ENCODE results near the gene C3orf33.

The C3orf33 gene

GRCh38 chr3:155748611-155749365 is 57.3 kb downstream of the C3orf33 start:
- Histone ChIP-seq H3K4me3 (replicated peaks; ENCODE audit: insufficient read depth, low read length) (no peak overlapping the region), H3K27ac (replicated peaks) (no peak overlapping the region), H3K27me3 (ENCODE audit: insufficient read depth, poor library complexity, severe bottlenecking) (peaks cover 4% of the 10 kb centered on the region)
- DNase-seq (ENCODE audit: low read depth in 1 of 2, low spot score in 1 of 2) = no peak
- no peak for TF ChIP-seq CTCF (IDR thresholded peaks at IDR 0.05; ENCODE audit: insufficient read depth, low read length)
- no peak for TF ChIP-seq GABPA (IDR thresholded peaks at IDR 0.05; ENCODE audit: low read depth)
- TF ChIP-seq, protein P1, sequence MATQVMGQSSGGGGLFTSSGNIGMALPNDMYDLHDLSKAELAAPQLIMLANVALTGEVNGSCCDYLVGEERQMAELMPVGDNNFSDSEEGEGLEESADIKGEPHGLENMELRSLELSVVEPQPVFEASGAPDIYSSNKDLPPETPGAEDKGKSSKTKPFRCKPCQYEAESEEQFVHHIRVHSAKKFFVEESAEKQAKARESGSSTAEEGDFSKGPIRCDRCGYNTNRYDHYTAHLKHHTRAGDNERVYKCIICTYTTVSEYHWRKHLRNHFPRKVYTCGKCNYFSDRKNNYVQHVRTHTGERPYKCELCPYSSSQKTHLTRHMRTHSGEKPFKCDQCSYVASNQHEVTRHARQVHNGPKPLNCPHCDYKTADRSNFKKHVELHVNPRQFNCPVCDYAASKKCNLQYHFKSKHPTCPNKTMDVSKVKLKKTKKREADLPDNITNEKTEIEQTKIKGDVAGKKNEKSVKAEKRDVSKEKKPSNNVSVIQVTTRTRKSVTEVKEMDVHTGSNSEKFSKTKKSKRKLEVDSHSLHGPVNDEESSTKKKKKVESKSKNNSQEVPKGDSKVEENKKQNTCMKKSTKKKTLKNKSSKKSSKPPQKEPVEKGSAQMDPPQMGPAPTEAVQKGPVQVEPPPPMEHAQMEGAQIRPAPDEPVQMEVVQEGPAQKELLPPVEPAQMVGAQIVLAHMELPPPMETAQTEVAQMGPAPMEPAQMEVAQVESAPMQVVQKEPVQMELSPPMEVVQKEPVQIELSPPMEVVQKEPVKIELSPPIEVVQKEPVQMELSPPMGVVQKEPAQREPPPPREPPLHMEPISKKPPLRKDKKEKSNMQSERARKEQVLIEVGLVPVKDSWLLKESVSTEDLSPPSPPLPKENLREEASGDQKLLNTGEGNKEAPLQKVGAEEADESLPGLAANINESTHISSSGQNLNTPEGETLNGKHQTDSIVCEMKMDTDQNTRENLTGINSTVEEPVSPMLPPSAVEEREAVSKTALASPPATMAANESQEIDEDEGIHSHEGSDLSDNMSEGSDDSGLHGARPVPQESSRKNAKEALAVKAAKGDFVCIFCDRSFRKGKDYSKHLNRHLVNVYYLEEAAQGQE (IDR thresholded peaks at IDR 0.05; ENCODE audit: insufficient replicate concordance, low read depth) = no peak
- no peak for TF ChIP-seq SPI1 (IDR thresholded peaks at IDR 0.05; ENCODE audit: borderline replicate concordance, low read depth)
- no peak for TF ChIP-seq POLR2AphosphoS5 (IDR thresholded peaks at IDR 0.05; ENCODE audit: low read depth)

DNA sequence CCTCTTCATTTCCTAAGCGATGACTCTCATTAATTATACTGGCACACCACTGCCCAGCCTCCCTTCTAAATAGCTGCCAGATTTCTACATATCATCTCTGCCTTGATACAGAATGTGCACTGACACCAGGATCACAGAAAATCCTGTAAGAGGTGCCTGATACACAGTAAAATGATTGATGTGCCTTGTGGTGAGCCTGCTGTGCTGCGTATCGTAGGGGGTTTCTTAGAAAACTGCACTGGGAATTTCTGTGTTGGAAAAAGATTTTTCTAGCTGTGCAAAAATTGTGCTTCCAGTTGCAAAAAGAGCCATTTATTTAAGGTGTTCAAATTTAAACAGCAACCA is 58.2 kb downstream of the C3orf33 start:
- Histone ChIP-seq H3K27ac (replicated peaks) (no peak overlapping the region), H3K4me3 (replicated peaks; ENCODE audit: insufficient read depth, low read length) (no peak overlapping the region), H3K27me3 (ENCODE audit: insufficient read depth, poor library complexity, severe bottlenecking) (peaks cover 4% of the 10 kb centered on the region)
- TF ChIP-seq, protein P1 (IDR thresholded peaks at IDR 0.05; ENCODE audit: insufficient replicate concordance, low read depth) = no peak
- TF ChIP-seq SPI1 (IDR thresholded peaks at IDR 0.05; ENCODE audit: borderline replicate concordance, low read depth) (no peak), POLR2AphosphoS5 (IDR thresholded peaks at IDR 0.05; ENCODE audit: low read depth) (no peak), CTCF (IDR thresholded peaks at IDR 0.05; ENCODE audit: insufficient read depth, low read length) (no peak), GABPA (IDR thresholded peaks at IDR 0.05; ENCODE audit: low read depth) (no peak)
- no peak for DNase-seq (ENCODE audit: low read depth in 1 of 2, low spot score in 1 of 2)

- no peak overlapping the region for H3K27ac ChIP-seq (replicated peaks)
- TF ChIP-seq GABPA (IDR thresholded peaks at IDR 0.05; ENCODE audit: low read depth) (no peak), SPI1 (IDR thresholded peaks at IDR 0.05; ENCODE audit: borderline replicate concordance, low read depth) (no peak), CTCF (IDR thresholded peaks at IDR 0.05; ENCODE audit: insufficient read depth, low read length) (no peak), POLR2AphosphoS5 (IDR thresholded peaks at IDR 0.05; ENCODE audit: low read depth) (no peak)
- TF ChIP-seq, protein P1 (IDR thresholded peaks at IDR 0.05; ENCODE audit: insufficient replicate concordance, low read depth) = no peak
- H3K4me3 ChIP-seq (replicated peaks; ENCODE audit: insufficient read depth, low read length) = no peak overlapping the region
- no peak for DNase-seq (ENCODE audit: low read depth in 1 of 2, low spot score in 1 of 2)
- H3K27me3 ChIP-seq (ENCODE audit: insufficient read depth, poor library complexity, severe bottlenecking) = peaks cover 4% of the 10 kb centered on the region
Observed at GRCh38 chr3:155747286-155747945, 58.7 kb downstream of the C3orf33 start.

Data from HL-60 (cell line).